HepG2 (cell line): ENCODE measurements around the gene SBK2. TPM values are rescaled to one million over a fixed set of nuclear protein-coding genes. Genes with fewer than 3 reads are reported as not detected.

Experiments
- CAMTA2 ChIP-seq: sonication (generic); formaldehyde crosslinking; IDR thresholded peaks from 2 replicates; pipeline ENCODE4 v1.4.0; 2020; ENCODE audit warnings: mild to moderate bottlenecking, missing genetic modification reagents, borderline replicate concordance
- GATAD2A ChIP-seq: IDR thresholded peaks from 2 replicates; pipeline ENCODE4 v1.6.1; 2016
- MAFG ChIP-seq: sonication (generic); formaldehyde crosslinking; IDR thresholded peaks from 2 replicates; pipeline ENCODE4 v1.5.1; 2020; ENCODE audit warnings: mild to moderate bottlenecking, missing genetic modification reagents
- MIXL1 ChIP-seq: IDR thresholded peaks from 2 replicates; pipeline ENCODE4 v1.6.1; 2016
- NFE2L1 ChIP-seq: sonication (generic); formaldehyde crosslinking; IDR thresholded peaks from 2 replicates; pipeline ENCODE4 v1.4.0; 2020; ENCODE audit warnings: missing genetic modification reagents, mild to moderate bottlenecking, borderline replicate concordance
- SP2 ChIP-seq: sonication (generic); formaldehyde crosslinking; IDR thresholded peaks from 2 replicates; pipeline ENCODE4 v1.5.1; 2020; ENCODE audit warnings: mild to moderate bottlenecking, missing genetic modification reagents
- TCF7L2 ChIP-seq: IDR thresholded peaks from 2 replicates; pipeline ENCODE4 v1.6.1; 2011; ENCODE audit warnings: mild to moderate bottlenecking, low read depth, low read length, moderate library complexity
- TOPORS ChIP-seq: sonication (generic); formaldehyde crosslinking; IDR thresholded peaks from 2 replicates; pipeline ENCODE4 v1.8.0; 2023; ENCODE audit warnings: mild to moderate bottlenecking, missing genetic modification reagents
- YY1 ChIP-seq: IDR thresholded peaks from 2 replicates; pipeline ENCODE4 v1.6.1; 2011; ENCODE audit warnings: low read length, low read depth, moderate library complexity, mild to moderate bottlenecking; ENCODE audit not compliant: insufficient read depth, insufficient replicate concordance
- ZC3H4 ChIP-seq: sonication (generic); formaldehyde crosslinking; IDR thresholded peaks from 2 replicates; pipeline ENCODE4 v1.4.0; 2020; ENCODE audit warnings: missing genetic modification reagents, borderline replicate concordance
- ZNF138 ChIP-seq: sonication (generic); formaldehyde crosslinking; IDR thresholded peaks from 2 replicates; pipeline ENCODE4 v1.5.0; 2020; ENCODE audit warnings: mild to moderate bottlenecking, low read depth, missing genetic modification reagents
- ZNF335 ChIP-seq: sonication (generic); formaldehyde crosslinking; IDR thresholded peaks from 2 replicates; pipeline ENCODE4 v1.4.0; 2020; ENCODE audit warnings: missing genetic modification reagents
- ZNF605 ChIP-seq: sonication (generic); formaldehyde crosslinking; IDR thresholded peaks from 2 replicates; pipeline ENCODE4 v1.8.0; 2022; ENCODE audit warnings: mild to moderate bottlenecking, missing genetic modification reagents
- ZNF615 ChIP-seq: sonication (generic); formaldehyde crosslinking; IDR thresholded peaks from 2 replicates; pipeline ENCODE4 v1.5.0; 2020; ENCODE audit warnings: mild to moderate bottlenecking, missing genetic modification reagents, borderline replicate concordance
- ZNF792 ChIP-seq: IDR thresholded peaks from 2 replicates; pipeline ENCODE4 v1.6.1; 2016
- polyA plus RNA-seq, 8 experiments: library from polyadenylated mRNA; depleted of rRNA in 3 of 8; stranded (reverse) in 7 of 8; unstranded in 1 of 8; fragments of >200 nt; fragmentation: Illumina TruSeq in 4 of 8; extraction: Trizol in 4 of 8; gene quantifications; 2 replicates each; pipeline versions ENCODE4 v1.2.1 to v1.2.3, GENCODE V29; 2011 to 2016; ENCODE audit warnings: low read depth in 4 of 8, missing spikeins in 1 of 8, mixed read lengths in 1 of 8; ENCODE audit not compliant: insufficient read depth in 1 of 8
- total RNA-seq, 5 experiments: library from RNA; depleted of rRNA; stranded (reverse); fragments of >200 nt; fragmentation: Illumina TruSeq; extraction: Trizol; gene quantifications; 2 replicates each; pipeline ENCODE4 v1.2.3, GENCODE V29; 2016; ENCODE audit warnings: low read depth in 1 of 5
- TF ChIP-seq, protein P1 (sequence below): sonication (generic); formaldehyde crosslinking; IDR thresholded peaks from 2 replicates; pipeline ENCODE4 v1.9.0; 2021; ENCODE audit warnings: mild to moderate bottlenecking, missing genetic modification reagents
- TF ChIP-seq, protein P2 (sequence below): sonication (generic); formaldehyde crosslinking; conservative IDR thresholded peaks from 2 replicates; pipeline ENCODE4 v1.4.0; 2020; ENCODE audit warnings: mild to moderate bottlenecking, missing genetic modification reagents, moderate library complexity

SBK2 gene
- total and polyA plus RNA-seq, 2 of the 13 experiments (the other 11 are each of a cell fraction or from before 2014, with no cell fraction given): 0.24 TPM; not detected in 1

DNA sequence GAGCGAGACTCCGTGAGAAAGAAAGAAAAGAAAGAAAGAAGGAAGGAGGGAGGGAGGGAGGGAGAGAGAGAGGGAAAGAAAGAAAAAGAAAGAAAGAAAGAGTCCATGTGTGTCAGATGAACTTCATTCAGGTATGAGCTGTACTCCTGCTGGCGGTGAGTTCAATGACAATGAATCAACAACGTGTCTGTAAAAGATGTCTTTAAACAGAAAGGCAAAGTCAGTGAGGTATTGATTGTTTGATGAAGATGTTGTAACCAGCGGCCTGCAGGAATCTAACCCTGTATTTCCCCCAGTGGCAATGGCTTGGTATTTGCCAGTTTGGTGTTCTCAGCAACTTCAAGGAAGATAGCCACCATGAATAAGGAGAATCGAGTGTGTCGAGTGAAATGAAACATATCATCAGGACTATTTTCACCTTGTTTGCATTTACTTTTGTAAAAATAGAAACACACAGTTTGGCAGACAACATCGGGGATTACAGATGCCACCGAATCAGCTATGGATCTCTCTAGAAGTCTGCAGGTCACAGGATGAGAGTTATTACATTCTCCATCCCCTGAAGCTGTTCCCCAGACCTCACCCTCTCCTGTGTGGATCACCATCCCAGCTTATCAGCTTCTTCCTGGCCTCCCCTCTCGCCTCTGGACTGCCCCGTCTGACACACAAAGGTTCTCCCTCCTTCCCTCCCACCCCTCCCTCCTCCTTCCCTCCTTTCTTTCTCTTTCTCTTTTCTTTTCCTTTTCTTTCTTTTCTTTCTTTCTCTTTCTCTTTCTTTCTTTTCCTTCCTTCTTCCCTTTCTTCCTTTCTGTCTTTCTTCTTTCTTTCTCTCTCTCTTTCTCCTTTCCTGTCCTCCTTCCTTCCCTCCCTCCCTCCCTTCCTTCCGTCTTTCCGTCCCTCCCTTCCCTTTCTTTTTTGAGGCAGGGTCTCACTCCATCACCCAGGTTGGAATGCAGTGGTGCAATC, 16.6 kb upstream of the SBK2 start (continued):
- TF ChIP-seq YY1 (no peak), MAFG (no peak), SP2 (CRISPR knock-in tag) (0 out of 2 replicates have a peak, but pooled peaks have one; percentile 24), GATAD2A (peak; percentile 97), MIXL1 (CRISPR knock-in tag) (peak; percentile 26; the same call in 1 of the 2 replicates), ZNF615 (CRISPR knock-in tag) (no peak), ZNF335 (CRISPR knock-in tag) (no peak), ZNF138 (CRISPR knock-in tag) (no peak), TOPORS (CRISPR knock-in tag) (no peak), ZNF792 (CRISPR knock-in tag) (no peak), ZNF605 (CRISPR knock-in tag) (no peak), NFE2L1 (CRISPR knock-in tag) (no peak), ZC3H4 (no peak), TCF7L2 (peak; percentile 47; the same call in 1 of the 2 replicates), CAMTA2 (CRISPR knock-in tag) (no peak)
- TF ChIP-seq, protein P1, sequence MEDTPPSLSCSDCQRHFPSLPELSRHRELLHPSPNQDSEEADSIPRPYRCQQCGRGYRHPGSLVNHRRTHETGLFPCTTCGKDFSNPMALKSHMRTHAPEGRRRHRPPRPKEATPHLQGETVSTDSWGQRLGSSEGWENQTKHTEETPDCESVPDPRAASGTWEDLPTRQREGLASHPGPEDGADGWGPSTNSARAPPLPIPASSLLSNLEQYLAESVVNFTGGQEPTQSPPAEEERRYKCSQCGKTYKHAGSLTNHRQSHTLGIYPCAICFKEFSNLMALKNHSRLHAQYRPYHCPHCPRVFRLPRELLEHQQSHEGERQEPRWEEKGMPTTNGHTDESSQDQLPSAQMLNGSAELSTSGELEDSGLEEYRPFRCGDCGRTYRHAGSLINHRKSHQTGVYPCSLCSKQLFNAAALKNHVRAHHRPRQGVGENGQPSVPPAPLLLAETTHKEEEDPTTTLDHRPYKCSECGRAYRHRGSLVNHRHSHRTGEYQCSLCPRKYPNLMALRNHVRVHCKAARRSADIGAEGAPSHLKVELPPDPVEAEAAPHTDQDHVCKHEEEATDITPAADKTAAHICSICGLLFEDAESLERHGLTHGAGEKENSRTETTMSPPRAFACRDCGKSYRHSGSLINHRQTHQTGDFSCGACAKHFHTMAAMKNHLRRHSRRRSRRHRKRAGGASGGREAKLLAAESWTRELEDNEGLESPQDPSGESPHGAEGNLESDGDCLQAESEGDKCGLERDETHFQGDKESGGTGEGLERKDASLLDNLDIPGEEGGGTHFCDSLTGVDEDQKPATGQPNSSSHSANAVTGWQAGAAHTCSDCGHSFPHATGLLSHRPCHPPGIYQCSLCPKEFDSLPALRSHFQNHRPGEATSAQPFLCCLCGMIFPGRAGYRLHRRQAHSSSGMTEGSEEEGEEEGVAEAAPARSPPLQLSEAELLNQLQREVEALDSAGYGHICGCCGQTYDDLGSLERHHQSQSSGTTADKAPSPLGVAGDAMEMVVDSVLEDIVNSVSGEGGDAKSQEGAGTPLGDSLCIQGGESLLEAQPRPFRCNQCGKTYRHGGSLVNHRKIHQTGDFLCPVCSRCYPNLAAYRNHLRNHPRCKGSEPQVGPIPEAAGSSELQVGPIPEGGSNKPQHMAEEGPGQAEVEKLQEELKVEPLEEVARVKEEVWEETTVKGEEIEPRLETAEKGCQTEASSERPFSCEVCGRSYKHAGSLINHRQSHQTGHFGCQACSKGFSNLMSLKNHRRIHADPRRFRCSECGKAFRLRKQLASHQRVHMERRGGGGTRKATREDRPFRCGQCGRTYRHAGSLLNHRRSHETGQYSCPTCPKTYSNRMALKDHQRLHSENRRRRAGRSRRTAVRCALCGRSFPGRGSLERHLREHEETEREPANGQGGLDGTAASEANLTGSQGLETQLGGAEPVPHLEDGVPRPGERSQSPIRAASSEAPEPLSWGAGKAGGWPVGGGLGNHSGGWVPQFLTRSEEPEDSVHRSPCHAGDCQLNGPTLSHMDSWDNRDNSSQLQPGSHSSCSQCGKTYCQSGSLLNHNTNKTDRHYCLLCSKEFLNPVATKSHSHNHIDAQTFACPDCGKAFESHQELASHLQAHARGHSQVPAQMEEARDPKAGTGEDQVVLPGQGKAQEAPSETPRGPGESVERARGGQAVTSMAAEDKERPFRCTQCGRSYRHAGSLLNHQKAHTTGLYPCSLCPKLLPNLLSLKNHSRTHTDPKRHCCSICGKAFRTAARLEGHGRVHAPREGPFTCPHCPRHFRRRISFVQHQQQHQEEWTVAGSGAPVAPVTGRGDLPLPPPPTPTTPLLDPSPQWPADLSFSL (CRISPR knock-in tag): no peak
- TF ChIP-seq, protein P2, sequence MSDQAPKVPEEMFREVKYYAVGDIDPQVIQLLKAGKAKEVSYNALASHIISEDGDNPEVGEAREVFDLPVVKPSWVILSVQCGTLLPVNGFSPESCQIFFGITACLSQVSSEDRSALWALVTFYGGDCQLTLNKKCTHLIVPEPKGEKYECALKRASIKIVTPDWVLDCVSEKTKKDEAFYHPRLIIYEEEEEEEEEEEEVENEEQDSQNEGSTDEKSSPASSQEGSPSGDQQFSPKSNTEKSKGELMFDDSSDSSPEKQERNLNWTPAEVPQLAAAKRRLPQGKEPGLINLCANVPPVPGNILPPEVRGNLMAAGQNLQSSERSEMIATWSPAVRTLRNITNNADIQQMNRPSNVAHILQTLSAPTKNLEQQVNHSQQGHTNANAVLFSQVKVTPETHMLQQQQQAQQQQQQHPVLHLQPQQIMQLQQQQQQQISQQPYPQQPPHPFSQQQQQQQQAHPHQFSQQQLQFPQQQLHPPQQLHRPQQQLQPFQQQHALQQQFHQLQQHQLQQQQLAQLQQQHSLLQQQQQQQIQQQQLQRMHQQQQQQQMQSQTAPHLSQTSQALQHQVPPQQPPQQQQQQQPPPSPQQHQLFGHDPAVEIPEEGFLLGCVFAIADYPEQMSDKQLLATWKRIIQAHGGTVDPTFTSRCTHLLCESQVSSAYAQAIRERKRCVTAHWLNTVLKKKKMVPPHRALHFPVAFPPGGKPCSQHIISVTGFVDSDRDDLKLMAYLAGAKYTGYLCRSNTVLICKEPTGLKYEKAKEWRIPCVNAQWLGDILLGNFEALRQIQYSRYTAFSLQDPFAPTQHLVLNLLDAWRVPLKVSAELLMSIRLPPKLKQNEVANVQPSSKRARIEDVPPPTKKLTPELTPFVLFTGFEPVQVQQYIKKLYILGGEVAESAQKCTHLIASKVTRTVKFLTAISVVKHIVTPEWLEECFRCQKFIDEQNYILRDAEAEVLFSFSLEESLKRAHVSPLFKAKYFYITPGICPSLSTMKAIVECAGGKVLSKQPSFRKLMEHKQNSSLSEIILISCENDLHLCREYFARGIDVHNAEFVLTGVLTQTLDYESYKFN (CRISPR knock-in tag): peak; percentile 73
